Peyer's patch (tissue), 4 donors: ENCODE data around the gene KLC1. TPM values are rescaled to one million over a fixed set of nuclear protein-coding genes. Genes with fewer than 3 reads are reported as not detected.

Experiments used
- DNase-seq, 3 donors: peaks; one replicate each; pipeline ENCODE4 v3.0.0-alpha.2; 2017 to 2019
- H3K27ac ChIP-seq, 4 donors: fragments of 200-600 bp; sonication (generic); one replicate each; pipeline ENCODE4 v1.5.1; 2016 to 2019
- H3K27me3 ChIP-seq, 2 donors: fragments of 200-600 bp; sonication (generic); one replicate each; pipeline ENCODE4 v1.5.1; 2019
- H3K36me3 ChIP-seq, 3 donors: fragments of 200-600 bp; sonication (generic); one replicate each; pipeline ENCODE4 v1.5.1; 2016 to 2019
- H3K4me1 ChIP-seq, 4 donors: fragments of 200-600 bp; sonication (generic); one replicate each; pipeline ENCODE4 v1.5.1; 2016 to 2019
- H3K4me3 ChIP-seq, 4 donors: fragments of 200-600 bp; sonication (generic); 1 replicate in 3 of 4; 2 replicates in 1 of 4; pipeline ENCODE4 v1.5.1; 2016 to 2019; ENCODE audit warnings: mild to moderate bottlenecking in 1 of 4
- H3K9me3 ChIP-seq, 4 donors: fragments of 200-600 bp; sonication (generic); one replicate each; pipeline ENCODE4 v1.5.1; 2016 to 2019; ENCODE audit warnings: mild to moderate bottlenecking in 1 of 4
- POLR2A ChIP-seq, 2 donors: fragments of 450-650 bp; IDR thresholded peaks; one replicate each; pipeline ENCODE4 v1.5.1; 2017; ENCODE audit warnings: antibody characterized with exemption in 2 of 2, mild to moderate bottlenecking in 2 of 2, moderate library complexity in 2 of 2
- total RNA-seq, 4 donors: library from RNA; depleted of rRNA; stranded (reverse); fragments of >200 nt; gene quantifications; one replicate each; pipeline ENCODE4 v1.1.0, GENCODE V29; 2016
- TF ChIP-seq, protein P1 (sequence below), 6 experiments: fragments of 450-650 bp in 4 of 6; fragments of 200-600 bp in 2 of 6; sonication (generic) in 1 of 6; IDR thresholded peaks; one replicate each; pipeline ENCODE4 v1.5.1; 2017 to 2019; ENCODE audit warnings: antibody characterized with exemption in 6 of 6, mild to moderate bottlenecking in 3 of 6, moderate library complexity in 1 of 6

Gene KLC1
- total RNA-seq, 4 donors from 2014 or later = 125 to 361 (median 270) TPM

DNA sequence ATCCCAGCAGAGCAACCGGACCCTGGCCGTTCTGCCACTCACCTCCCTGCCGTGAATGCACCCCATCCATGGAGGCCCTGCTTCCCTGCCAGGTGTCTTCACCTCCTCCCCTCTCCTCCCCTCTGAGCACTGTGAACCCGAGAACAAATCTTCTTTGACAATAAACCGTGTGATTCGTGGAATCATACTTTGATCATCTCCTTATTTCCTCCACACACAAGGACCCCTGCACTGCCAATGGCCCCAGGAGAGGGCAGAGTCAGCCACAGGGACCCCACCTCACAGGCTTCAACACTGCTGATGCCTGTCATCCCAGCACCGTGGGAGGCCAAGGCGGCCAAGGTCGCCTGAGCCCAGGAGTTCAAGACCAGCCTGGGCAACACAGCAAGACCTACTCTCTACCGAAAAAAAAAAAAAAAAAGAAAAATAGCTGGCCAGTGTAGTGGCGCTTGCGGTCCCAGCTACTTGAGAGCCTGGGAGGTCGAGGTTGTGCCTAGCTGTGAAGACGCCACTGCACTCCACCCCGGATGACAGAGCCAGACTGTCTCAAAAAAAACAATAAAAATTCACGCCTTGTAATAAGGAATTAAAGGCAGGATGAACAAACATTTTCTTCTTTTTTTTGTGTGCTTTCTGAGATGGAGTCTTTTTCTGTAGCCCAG lies 85.2 kb downstream of the KLC1 start:
- no peak for DNase-seq
- Histone ChIP-seq H3K4me3 (peak overlapping the region in 2 of 4 donors; percentile 89 to 91), H3K27me3 (no peaks in the 10 kb centered on the region), H3K9me3 (no peaks in the 10 kb centered on the region), H3K36me3 (no peaks in the 10 kb centered on the region), H3K4me1 (peaks cover 4 to 76% (median 11%) of the 10 kb centered on the region in 4 donors), H3K27ac (no peak overlapping the region)
- TF ChIP-seq, protein P1, sequence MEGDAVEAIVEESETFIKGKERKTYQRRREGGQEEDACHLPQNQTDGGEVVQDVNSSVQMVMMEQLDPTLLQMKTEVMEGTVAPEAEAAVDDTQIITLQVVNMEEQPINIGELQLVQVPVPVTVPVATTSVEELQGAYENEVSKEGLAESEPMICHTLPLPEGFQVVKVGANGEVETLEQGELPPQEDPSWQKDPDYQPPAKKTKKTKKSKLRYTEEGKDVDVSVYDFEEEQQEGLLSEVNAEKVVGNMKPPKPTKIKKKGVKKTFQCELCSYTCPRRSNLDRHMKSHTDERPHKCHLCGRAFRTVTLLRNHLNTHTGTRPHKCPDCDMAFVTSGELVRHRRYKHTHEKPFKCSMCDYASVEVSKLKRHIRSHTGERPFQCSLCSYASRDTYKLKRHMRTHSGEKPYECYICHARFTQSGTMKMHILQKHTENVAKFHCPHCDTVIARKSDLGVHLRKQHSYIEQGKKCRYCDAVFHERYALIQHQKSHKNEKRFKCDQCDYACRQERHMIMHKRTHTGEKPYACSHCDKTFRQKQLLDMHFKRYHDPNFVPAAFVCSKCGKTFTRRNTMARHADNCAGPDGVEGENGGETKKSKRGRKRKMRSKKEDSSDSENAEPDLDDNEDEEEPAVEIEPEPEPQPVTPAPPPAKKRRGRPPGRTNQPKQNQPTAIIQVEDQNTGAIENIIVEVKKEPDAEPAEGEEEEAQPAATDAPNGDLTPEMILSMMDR (IDR thresholded peaks at IDR 0.05) = no peak
- no peak for TF ChIP-seq POLR2A (IDR thresholded peaks at IDR 0.05)

DNA sequence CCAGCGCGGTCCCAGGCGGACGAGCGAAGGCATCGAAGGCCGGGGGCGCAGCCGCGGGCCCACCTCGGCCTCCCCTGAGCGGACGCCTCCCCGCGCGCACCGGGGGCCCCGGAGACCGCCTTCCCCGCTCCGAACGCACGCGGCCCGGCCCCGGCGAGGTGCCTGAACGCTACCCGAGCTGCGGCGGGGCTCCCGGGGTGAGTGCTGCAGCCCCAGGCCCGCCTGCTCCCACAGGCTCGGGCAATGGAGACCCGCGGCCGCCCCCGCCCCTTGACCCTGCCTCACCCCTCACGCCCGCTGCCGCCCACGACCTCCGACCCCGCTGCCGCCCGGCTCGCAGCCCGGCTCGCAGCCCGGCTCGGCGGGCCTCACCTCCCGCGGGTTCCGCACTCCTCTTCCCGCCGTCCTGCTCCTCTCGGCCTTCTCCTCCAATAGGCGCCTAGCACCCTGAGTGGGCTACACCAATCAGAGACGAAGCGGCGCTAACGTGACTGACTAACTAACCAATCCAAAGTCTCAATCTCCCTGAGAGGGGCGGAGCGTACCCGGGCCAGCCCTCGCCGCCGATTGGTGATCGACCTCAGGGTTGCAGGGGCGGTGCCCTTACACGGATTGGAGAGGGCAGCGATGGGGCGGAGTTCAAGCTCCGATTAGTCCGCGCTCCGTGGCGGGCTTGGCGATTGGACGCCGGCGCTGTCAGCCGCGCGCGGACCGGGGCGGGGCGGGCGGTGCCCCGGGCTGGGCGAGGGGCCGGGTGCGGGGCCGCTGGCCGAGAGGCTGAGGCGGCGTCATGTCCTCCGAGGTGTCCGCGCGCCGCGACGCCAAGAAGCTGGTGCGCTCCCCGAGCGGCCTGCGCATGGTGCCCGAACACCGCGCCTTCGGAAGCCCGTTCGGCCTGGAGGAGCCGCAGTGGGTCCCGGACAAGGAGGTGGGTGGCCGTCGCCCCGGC lies 86.3 kb downstream of the KLC1 start, which contains the start of the genes XRCC3 and ZFYVE21:
XRCC3 (minus strand) TSS at position 400 of the 949 bp plus-strand sequence. CDS start 4,364 bp downstream, outside the sequence.
ZFYVE21 (plus strand) TSS at position 759 of the 949 bp plus-strand sequence; CDS start at position 791, 32 bp downstream.
- TF ChIP-seq, protein P1 (IDR thresholded peaks at IDR 0.05) = peak in 1 of 6 experiments; percentile 5
- TF ChIP-seq POLR2A (IDR thresholded peaks at IDR 0.05) = peak; percentile 69 to 79
- DNase-seq = peak; percentile 99 to 100 (median 100)
- peak within 1 kb of the TSS; percentile 80 to 96 (median 88) for H3K27ac ChIP-seq
- H3K36me3 ChIP-seq = no peaks in the 10 kb centered on the region
- H3K4me3 ChIP-seq = peak within 1 kb of the TSS; percentile 90 to 99 (median 90)
- no peaks in the 10 kb centered on the region for H3K9me3 ChIP-seq
- H3K4me1 ChIP-seq = peaks cover 4 to 70% (median 11%) of the 10 kb centered on the region in 4 donors
- no peaks in the 10 kb centered on the region for H3K27me3 ChIP-seq

DNA sequence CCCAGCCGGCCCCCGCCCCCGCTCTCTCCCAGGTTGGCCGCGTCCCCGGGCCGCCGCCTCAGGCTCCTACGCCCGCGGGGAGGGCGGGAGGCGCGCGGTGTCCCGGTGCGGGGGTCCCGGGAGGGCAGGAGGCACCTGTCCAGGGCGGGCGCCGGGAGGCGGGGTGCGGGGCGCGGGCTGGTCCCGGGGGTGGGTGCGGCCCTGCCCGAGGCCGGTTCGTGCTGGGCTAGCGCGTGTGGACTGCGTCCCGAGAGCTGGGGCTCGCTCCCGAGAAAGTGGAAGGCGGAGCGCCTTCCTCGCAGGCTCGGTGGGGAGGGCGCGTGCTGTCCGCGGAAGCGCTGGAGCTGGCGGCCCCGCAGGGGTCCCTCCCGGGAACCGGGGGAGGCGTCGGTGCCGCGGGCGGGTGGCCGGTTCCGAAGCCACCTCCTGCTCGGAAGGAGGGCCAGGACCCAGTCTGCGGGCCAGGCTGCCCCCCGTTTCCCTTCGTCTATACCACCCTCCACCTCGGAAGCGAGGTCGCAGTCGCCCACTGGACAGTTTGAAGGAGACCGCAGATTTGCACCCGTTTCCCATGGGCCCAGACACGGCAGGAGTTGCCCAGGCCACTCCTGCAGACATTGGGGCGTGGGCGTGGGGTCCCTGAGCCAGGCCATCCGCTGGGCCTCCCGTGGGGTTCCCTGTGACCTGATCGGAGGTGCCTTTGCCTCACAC lies 87.2 kb downstream of the KLC1 start:
- TF ChIP-seq, protein P1 (IDR thresholded peaks at IDR 0.05) = no peak
- no peak for TF ChIP-seq POLR2A (IDR thresholded peaks at IDR 0.05)
- peaks cover 4 to 64% (median 11%) of the 10 kb centered on the region in 4 donors for H3K4me1 ChIP-seq
- H3K27ac ChIP-seq = peak overlapping the region; percentile 80 to 96 (median 88)
- DNase-seq = peak in 1 of 3 donors; percentile 75
- H3K9me3 ChIP-seq = no peaks in the 10 kb centered on the region
- H3K36me3 ChIP-seq = no peaks in the 10 kb centered on the region
- no peaks in the 10 kb centered on the region for H3K27me3 ChIP-seq
- H3K4me3 ChIP-seq = peak overlapping the region; percentile 90 to 99 (median 90)

DNA sequence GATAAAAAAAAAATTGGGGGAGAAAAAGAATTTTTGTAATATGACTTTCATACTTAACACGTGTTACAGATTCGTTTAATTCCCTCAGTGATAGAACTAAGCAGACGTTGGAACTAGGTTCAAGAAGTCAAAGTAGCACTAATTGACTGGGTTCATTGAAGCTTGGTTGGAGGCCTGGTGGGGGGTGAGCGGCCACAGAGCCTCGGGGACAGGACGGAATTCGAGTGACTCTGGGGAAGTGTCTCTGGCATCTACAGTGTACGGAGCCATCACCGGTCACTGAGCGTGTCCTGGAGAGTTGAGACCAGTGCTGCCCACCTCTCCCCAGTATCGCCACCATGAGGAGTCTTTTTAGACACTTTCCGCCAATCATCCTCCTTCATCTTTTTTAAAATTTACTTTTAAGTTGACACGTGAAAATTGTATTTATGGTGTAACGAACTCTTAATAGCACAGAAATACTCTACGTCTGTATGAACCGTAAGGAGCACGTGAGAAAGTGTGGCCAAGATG lies 87.9 kb downstream of the KLC1 start:
- Histone ChIP-seq H3K9me3 (no peaks in the 10 kb centered on the region), H3K4me3 (peak overlapping the region in 3 of 4 donors; percentile 90 to 99 (median 91)), H3K36me3 (no peaks in the 10 kb centered on the region), H3K27ac (no peak overlapping the region), H3K4me1 (peaks cover 0 to 57% (median 11%) of the 10 kb centered on the region in 4 donors), H3K27me3 (no peaks in the 10 kb centered on the region)
- DNase-seq = no peak
- TF ChIP-seq, protein P1 (IDR thresholded peaks at IDR 0.05) = no peak
- TF ChIP-seq POLR2A (IDR thresholded peaks at IDR 0.05) = no peak

DNA sequence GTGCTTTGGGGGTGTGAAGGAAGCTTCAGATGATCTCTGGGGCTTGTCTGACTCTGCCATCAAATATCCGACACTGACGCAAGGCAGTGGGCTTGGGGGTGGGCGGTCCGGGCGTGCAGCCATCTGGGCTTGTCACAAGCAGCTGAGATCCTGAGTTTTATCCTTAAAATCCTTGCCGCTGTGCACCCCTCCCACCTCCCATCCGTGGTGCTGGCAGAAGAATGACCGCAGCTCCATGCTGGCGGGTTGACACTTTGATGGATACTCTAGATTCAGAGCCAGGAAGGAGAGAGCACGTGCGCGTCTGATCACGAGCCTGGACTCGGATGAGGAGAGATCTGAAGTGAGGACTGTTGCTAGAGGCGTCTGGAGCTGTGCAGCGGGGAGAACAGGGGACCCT lies 89.6 kb downstream of the KLC1 start:
- H3K4me1 ChIP-seq = peaks cover 0 to 49% (median 11%) of the 10 kb centered on the region in 4 donors

More for the DNA sequence above, 89.6 kb downstream of the KLC1 start:
- no peak overlapping the region for H3K27ac ChIP-seq
- no peak for TF ChIP-seq POLR2A (IDR thresholded peaks at IDR 0.05)
- TF ChIP-seq, protein P1 (IDR thresholded peaks at IDR 0.05) = no peak
- H3K36me3 ChIP-seq = no peaks in the 10 kb centered on the region
- no peaks in the 10 kb centered on the region for H3K27me3 ChIP-seq
- no peaks in the 10 kb centered on the region for H3K9me3 ChIP-seq
- no peak for DNase-seq
- H3K4me3 ChIP-seq = no peak overlapping the region
